Body of pancreas (tissue), 4 donors: ENCODE measurements around the gene UBR3.

ENCODE experiments used
- CTCF ChIP-seq, 7 experiments: fragments of 450-650 bp in 4 of 7; fragments of 200-600 bp in 3 of 7; sonication (generic) in 3 of 7; IDR thresholded peaks; one replicate each; pipeline ENCODE4 v1.5.1; 2016 to 2019; ENCODE audit warnings: antibody characterized with exemption in 7 of 7
- POLR2A ChIP-seq, 3 donors: fragments of 450-650 bp; IDR thresholded peaks; one replicate each; pipeline ENCODE4 v1.6.1; 2016; ENCODE audit warnings: antibody characterized with exemption in 3 of 3, mild to moderate bottlenecking in 2 of 3

GRCh38 chr2:170113168-170113894 is 286.1 kb downstream of the UBR3 start:
- TF ChIP-seq CTCF (IDR thresholded peaks at IDR 0.05), result no peak
- TF ChIP-seq POLR2A (IDR thresholded peaks at IDR 0.05), result no peak
